Vagina (tissue), 2 donors: Measurements from ENCODE around the gene STX3.

Experiments used
- POLR2A ChIP-seq, 2 donors: fragments of 450-650 bp; IDR thresholded peaks; one replicate each; pipeline ENCODE4 v1.6.1; 2017; ENCODE audit warnings: antibody characterized with exemption in 2 of 2, mild to moderate bottlenecking in 2 of 2, moderate library complexity in 2 of 2
- POLR2AphosphoS5 ChIP-seq, 2 donors: sonication (generic); formaldehyde crosslinking; IDR thresholded peaks; one replicate each; pipeline ENCODE4 v1.9.0; 2017; ENCODE audit warnings: antibody characterized with exemption in 2 of 2, mild to moderate bottlenecking in 2 of 2, low read depth in 1 of 2; ENCODE audit not compliant: insufficient read depth in 1 of 2
- TF ChIP-seq, protein P1 (sequence below), 3 experiments: fragments of 450-650 bp in 2 of 3; fragments of 200-600 bp in 1 of 3; sonication (generic) in 1 of 3; IDR thresholded peaks; one replicate each; pipeline ENCODE4 v1.5.1; 2017 to 2019; ENCODE audit warnings: antibody characterized with exemption in 3 of 3, mild to moderate bottlenecking in 2 of 3, moderate library complexity in 2 of 3

DNA sequence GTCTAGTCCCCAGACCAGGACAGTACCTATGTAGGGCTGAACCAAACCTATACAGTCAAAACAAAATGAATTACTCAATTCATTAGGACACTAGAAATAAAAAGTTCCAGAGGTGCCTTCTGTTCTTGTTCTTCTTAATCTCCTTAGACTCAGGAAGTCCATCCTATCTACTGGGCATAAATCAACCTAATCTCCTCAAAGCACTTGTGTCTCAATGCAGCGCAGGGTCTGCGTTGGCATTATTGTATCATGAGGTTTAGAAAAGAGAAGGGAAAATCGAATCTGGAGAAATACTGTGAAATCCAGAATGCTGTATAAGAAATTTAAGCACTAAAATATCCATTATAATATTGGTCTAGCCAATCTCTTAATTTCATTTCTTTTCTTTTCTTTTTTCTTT lies 39.1 kb upstream of the STX3 start:
- TF ChIP-seq POLR2AphosphoS5 (IDR thresholded peaks at IDR 0.05; ENCODE audit: insufficient read depth in 1 of 2, low read depth in 1 of 2) (no peak), POLR2A (IDR thresholded peaks at IDR 0.05) (no peak)
- TF ChIP-seq, protein P1, sequence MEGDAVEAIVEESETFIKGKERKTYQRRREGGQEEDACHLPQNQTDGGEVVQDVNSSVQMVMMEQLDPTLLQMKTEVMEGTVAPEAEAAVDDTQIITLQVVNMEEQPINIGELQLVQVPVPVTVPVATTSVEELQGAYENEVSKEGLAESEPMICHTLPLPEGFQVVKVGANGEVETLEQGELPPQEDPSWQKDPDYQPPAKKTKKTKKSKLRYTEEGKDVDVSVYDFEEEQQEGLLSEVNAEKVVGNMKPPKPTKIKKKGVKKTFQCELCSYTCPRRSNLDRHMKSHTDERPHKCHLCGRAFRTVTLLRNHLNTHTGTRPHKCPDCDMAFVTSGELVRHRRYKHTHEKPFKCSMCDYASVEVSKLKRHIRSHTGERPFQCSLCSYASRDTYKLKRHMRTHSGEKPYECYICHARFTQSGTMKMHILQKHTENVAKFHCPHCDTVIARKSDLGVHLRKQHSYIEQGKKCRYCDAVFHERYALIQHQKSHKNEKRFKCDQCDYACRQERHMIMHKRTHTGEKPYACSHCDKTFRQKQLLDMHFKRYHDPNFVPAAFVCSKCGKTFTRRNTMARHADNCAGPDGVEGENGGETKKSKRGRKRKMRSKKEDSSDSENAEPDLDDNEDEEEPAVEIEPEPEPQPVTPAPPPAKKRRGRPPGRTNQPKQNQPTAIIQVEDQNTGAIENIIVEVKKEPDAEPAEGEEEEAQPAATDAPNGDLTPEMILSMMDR (IDR thresholded peaks at IDR 0.05) = no peak
